ENCODE data around the gene MICAL2. TPM values are rescaled to one million over a fixed set of nuclear protein-coding genes. Genes with fewer than 3 reads are reported as not detected.

MICAL2 gene
- total RNA-seq, 1 experiment from 2014 or later = 59.8 TPM

DNA sequence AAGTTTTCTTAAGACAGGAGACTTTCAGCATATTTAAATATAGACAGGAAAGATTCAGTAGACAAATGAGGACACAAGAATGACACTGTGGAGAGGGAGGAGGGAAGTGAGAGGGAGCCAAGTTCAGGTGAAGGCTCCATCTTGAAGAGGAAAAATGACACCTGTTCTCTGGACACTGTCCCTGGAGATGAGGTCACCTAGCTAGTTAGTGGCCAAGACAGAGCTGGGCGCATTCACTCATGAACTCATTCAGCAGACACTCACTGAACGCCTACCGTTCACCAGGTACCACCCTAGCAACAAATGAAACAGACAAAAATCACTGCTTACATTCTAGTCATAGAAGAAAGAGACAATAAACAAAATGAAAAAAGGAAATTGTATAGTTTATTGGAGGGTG, 163.7 kb downstream of the MICAL2 start:
- Histone ChIP-seq H3K36me3 (no peaks in the 10 kb centered on the region), H3K4me1 (replicated peaks) (peaks cover 39% of the 10 kb centered on the region), H3K27ac (peak overlapping the region; percentile 19), H3K9me3 (replicated peaks) (no peaks in the 10 kb centered on the region; the same call in 1 of the 2 replicates), H3K4me3 (no peak overlapping the region), H3K27me3 (replicated peaks) (no peaks in the 10 kb centered on the region)
- DNase-seq (ENCODE audit: low read depth in 1 of 2, low spot score in 2 of 2) = no peak

DNA sequence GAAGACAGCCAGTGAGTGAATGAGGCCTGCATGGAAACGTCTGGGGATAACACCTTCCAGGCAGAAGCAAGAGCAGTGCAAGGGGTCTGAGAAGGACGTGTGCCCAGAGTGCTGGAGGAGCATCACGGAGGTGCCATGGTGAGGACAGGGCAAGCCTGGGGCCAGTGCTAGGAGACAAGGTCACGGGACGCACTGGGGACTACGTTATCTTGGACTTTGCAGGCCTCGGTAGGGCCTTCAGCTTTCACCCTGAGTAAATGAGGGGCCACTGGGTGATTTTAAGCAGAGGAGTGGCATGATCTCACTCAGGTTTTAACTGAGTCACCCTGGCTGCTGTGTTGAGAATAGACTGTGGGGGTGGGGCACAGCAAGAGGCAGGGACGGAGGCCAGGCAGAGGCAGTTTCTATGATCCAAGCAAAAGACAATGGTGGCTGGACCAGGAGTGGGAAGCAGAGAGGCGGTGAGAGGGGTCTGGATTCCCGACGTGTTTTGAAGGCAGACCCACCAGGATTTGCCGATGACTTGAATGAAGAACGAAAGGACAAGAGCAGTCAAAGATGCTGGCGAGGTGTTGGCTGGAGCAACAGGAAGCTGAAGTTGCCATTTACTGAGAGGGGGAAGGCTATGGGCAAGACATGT, 164.3 kb downstream of the MICAL2 start:
- peak overlapping the region; percentile 19 for H3K27ac ChIP-seq
- H3K36me3 ChIP-seq = no peaks in the 10 kb centered on the region
- H3K4me1 ChIP-seq (replicated peaks) = peaks cover 39% of the 10 kb centered on the region
- H3K4me3 ChIP-seq = no peak overlapping the region
- H3K9me3 ChIP-seq (replicated peaks) = no peaks in the 10 kb centered on the region; the same call in 1 of the 2 replicates
- DNase-seq (ENCODE audit: low read depth in 1 of 2, low spot score in 2 of 2) = peak; percentile 44 to 65
- no peaks in the 10 kb centered on the region for H3K27me3 ChIP-seq (replicated peaks)

DNA sequence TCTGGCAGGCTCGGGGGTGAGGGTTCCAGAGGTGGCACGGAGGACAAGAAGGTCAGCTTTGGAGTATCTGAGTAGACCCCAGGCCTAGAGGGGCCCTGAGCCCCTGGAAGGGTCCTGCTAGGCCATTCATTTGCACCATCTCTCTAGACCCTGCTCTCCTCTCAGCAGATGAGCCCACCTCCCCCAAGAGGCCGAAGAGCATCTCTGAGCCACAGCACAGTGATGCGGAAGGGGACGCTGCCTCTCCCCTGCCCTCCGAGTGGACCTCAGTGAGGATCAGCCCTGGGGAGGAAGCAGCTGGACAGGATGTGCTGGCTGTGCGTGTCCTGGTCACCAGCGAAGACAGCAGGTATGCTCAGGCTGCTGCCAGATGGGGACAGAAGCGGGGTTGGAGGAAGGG, 165.4 kb downstream of the MICAL2 start:
- Histone ChIP-seq H3K4me3 (no peak overlapping the region), H3K9me3 (replicated peaks) (no peaks in the 10 kb centered on the region; the same call in 1 of the 2 replicates), H3K27me3 (replicated peaks) (no peaks in the 10 kb centered on the region), H3K27ac (no peak overlapping the region), H3K36me3 (no peaks in the 10 kb centered on the region), H3K4me1 (replicated peaks) (peaks cover 39% of the 10 kb centered on the region)
- peak in 1 of 2 experiments; percentile 32 for DNase-seq (ENCODE audit: low read depth in 1 of 2, low spot score in 2 of 2)

DNA sequence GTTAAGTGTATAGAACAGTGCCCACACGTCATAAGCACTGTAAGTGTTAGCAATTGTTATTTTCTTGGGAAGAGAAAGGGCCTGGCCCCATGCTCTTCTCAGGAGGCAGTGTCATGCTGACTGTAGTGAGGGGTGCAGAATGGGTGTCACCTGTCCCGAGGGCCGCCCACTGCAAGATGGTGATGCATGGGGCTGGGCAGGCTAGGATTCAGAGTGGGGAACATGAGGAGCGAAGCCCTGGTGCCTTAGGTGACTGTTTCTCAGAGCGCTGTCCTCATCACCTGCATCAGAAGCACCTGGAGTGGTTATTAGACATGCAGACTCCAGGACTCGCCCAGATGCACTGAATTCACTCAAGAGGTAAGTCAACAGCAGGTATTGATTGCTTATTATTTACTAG, 166.0 kb downstream of the MICAL2 start:
- H3K36me3 ChIP-seq = no peaks in the 10 kb centered on the region
- H3K27me3 ChIP-seq (replicated peaks) = no peaks in the 10 kb centered on the region
- no peak overlapping the region for H3K27ac ChIP-seq
- peaks cover 37% of the 10 kb centered on the region for H3K4me1 ChIP-seq (replicated peaks)
- H3K9me3 ChIP-seq (replicated peaks) = no peaks in the 10 kb centered on the region; the same call in 1 of the 2 replicates
- no peak overlapping the region for H3K4me3 ChIP-seq
- peak in 1 of 2 experiments; percentile 27 for DNase-seq (ENCODE audit: low read depth in 1 of 2, low spot score in 2 of 2)

- Histone ChIP-seq H3K36me3 (no peaks in the 10 kb centered on the region), H3K4me1 (replicated peaks) (peaks cover 35% of the 10 kb centered on the region), H3K27ac (no peak overlapping the region), H3K27me3 (replicated peaks) (no peaks in the 10 kb centered on the region), H3K9me3 (replicated peaks) (no peaks in the 10 kb centered on the region; the same call in 1 of the 2 replicates), H3K4me3 (no peak overlapping the region)
- peak in 1 of 2 experiments; percentile 18 for DNase-seq (ENCODE audit: low read depth in 1 of 2, low spot score in 2 of 2)
These were observed 166.6 kb downstream of the MICAL2 start for GRCh38 chr11:12276831-12277475.

DNA sequence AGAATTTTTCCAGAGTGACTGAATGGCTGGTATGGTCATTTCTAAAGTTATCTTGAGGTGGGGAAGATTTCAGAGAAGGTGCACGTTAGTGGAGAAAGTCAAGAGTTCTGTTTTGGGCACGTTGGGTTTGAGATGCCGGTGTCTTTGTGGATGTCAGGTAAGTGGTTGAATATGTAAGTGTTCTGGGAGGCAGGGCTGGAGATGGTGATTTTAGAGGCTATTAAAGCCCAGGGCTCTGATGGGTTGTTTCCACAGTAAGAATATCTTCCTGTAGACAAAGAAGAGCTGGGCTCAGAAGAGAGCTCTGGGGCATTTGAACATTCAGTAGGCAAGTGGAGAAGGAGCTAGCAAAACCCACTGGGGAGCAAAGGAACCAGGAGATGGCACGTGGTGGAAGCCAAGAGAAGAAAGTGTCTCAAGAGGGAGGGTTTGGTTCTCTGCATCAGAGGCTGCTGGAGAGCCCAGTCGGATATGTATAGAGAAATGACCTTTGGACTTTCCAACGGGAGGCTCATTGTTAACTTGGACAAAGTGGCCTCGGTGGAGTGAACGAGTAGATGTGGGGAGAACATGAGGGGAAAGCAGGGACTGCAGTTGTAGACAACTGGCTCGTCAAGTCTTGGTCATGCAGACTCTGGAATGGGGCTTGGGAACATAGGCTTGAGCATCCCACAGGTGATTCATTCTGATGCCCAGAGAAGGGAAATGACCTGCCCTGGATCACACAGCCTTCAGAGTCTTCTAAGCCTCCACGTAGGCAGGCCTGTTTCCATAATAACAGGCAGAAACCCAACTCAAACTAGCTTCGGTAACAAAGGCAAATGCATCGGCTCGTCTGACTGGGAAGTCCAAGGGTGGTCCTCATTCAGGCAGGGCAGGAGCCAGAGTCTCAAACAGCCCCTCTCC, 168.6 kb downstream of the MICAL2 start:
- DNase-seq (ENCODE audit: low read depth in 1 of 2, low spot score in 2 of 2) = peak in 1 of 2 experiments; percentile 15
- Histone ChIP-seq H3K36me3 (no peaks in the 10 kb centered on the region), H3K9me3 (replicated peaks) (no peaks in the 10 kb centered on the region; the same call in 1 of the 2 replicates), H3K27ac (no peak overlapping the region), H3K27me3 (replicated peaks) (no peaks in the 10 kb centered on the region), H3K4me1 (replicated peaks) (peaks cover 32% of the 10 kb centered on the region), H3K4me3 (no peak overlapping the region)

DNA sequence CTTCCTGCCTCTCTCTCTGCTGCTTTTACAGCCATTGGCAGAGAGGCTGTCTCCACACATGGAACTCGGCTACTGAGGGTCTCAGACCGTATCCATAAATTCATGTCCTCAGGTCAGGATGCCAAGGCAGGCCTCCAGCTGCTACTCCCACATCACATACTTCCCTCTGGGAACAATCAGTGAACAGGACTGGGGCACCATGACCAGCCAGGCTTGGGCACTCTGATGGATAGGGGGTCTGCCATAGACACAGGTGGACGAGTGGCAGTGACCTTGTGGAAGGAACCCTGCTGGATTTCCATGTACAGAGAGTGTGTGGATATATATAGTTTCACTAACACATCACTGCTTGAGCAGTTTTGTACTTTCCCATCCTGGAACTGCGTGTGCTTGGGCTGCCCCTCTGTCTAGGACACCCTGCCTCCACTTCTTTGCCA, 169.3 kb downstream of the MICAL2 start:
- DNase-seq (ENCODE audit: low read depth in 1 of 2, low spot score in 2 of 2) = peak in 1 of 2 experiments; percentile 17
- Histone ChIP-seq H3K9me3 (replicated peaks) (no peaks in the 10 kb centered on the region), H3K36me3 (no peaks in the 10 kb centered on the region), H3K4me3 (no peak overlapping the region), H3K27me3 (replicated peaks) (no peaks in the 10 kb centered on the region), H3K27ac (no peak overlapping the region), H3K4me1 (replicated peaks) (peaks cover 32% of the 10 kb centered on the region)

DNA sequence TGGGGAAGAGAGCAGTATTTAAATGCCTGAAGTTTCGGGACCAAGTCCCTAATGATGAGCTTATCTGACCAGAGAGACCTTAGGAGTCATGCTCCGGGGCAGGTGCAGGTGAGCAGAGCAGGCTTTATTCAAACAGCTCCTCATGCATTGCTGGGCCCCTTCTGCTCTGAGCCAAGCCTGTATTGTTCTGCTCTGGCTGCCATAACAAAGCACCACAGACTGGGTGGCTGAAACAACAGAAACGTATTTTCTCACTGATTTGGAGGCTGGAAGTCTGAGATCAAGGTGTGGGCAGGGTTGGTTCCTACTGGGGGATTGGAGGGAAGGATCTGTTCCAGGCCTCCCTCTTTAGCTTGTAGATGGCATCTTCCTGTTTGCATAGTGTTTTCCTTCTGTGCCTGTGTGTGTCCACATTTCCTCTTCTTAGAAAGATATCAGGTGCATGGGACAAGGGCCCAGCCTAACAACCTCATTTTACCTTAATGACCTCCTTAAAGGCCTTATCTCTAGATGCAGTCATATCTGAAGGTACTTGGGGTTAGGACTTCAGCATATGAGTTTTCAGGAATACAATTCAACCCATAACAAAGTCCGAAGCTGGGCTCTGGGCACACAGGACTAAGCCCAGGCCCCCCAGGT, 169.9 kb downstream of the MICAL2 start:
- Histone ChIP-seq H3K4me1 (replicated peaks) (peaks cover 32% of the 10 kb centered on the region), H3K27me3 (replicated peaks) (no peaks in the 10 kb centered on the region), H3K9me3 (replicated peaks) (no peaks in the 10 kb centered on the region), H3K27ac (no peak overlapping the region), H3K36me3 (no peaks in the 10 kb centered on the region), H3K4me3 (no peak overlapping the region)
- DNase-seq (ENCODE audit: low read depth in 1 of 2, low spot score in 2 of 2) = peak in 1 of 2 experiments; percentile 15

DNA sequence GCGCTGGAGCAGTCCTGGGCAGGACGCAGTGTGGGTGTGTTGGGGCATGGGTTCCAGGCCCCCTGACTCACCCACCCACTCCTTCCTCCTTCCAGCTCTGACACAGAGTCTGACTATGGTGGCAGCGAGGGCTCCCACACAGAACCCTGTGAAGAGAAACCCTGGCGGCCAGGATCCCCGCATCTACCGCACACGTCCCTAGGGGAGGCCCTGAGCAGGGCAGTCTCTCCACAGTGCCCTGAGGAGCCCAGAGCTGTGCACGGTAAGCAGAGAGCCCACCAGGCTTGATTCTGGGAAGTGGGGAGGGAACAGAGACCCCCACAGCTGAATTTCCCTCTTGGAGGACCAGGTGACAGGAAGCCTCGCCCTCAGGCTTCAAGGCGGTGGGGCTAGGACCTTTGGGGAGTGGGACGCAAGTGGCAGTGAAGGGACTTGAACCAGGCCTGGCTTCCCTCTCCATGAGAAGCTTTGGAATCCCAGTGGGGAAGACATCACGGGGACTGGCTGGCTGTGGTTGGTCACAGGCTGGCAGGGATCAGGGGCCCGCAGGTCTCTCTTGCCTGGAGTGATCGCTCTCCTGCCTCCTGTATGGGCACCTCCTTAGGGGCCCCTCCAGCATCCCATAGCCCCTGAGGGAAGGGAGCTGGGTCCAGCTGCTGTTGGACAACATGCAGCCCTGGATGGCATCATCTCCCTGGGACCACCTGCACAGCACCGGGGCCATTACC, 170.6 kb downstream of the MICAL2 start:
- H3K27ac ChIP-seq = no peak overlapping the region
- H3K27me3 ChIP-seq (replicated peaks) = no peaks in the 10 kb centered on the region
- H3K4me3 ChIP-seq = no peak overlapping the region
- peaks cover 39% of the 10 kb centered on the region for H3K4me1 ChIP-seq (replicated peaks)
- peak in 1 of 2 experiments; percentile 31 for DNase-seq (ENCODE audit: low read depth in 1 of 2, low spot score in 2 of 2)
- H3K36me3 ChIP-seq = no peaks in the 10 kb centered on the region
- H3K9me3 ChIP-seq (replicated peaks) = no peaks in the 10 kb centered on the region

- Histone ChIP-seq H3K9me3 (replicated peaks) (no peaks in the 10 kb centered on the region), H3K4me3 (no peak overlapping the region), H3K27me3 (replicated peaks) (no peaks in the 10 kb centered on the region), H3K27ac (no peak overlapping the region), H3K36me3 (no peaks in the 10 kb centered on the region), H3K4me1 (replicated peaks) (peaks cover 47% of the 10 kb centered on the region)
- DNase-seq (ENCODE audit: low read depth in 1 of 2, low spot score in 2 of 2) = peak; percentile 80 to 83
These were observed 171.4 kb downstream of the MICAL2 start for GRCh38 chr11:12281571-12282478.

DNA sequence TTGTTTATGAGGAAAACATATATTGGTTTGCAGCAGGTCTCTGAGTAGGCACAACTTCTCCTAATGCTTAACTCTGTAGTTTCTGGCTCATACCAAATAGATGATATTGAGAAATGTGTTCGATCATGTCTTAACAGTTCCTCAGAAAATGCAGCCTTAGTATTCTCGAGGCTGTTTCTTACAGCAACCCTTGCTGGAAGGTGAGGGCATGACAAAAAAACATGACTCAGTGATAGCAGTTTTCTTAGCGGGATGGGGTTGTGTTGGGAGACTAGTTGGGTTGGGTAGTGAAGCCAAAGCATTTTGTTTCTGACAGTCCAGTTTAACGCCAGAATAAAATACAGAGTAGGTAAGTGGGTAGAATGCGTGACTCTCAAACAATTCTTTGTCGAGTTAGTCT, 172.3 kb downstream of the MICAL2 start:
- no peak for DNase-seq (ENCODE audit: low read depth in 1 of 2, low spot score in 2 of 2)
- H3K9me3 ChIP-seq (replicated peaks) = no peaks in the 10 kb centered on the region
- no peaks in the 10 kb centered on the region for H3K36me3 ChIP-seq
- H3K4me1 ChIP-seq (replicated peaks) = peaks cover 54% of the 10 kb centered on the region
- no peak overlapping the region for H3K27ac ChIP-seq
- no peak overlapping the region for H3K4me3 ChIP-seq
- H3K27me3 ChIP-seq (replicated peaks) = no peaks in the 10 kb centered on the region
